ENCODE results near the gene KCNJ13.

KCNJ13 gene

DNA sequence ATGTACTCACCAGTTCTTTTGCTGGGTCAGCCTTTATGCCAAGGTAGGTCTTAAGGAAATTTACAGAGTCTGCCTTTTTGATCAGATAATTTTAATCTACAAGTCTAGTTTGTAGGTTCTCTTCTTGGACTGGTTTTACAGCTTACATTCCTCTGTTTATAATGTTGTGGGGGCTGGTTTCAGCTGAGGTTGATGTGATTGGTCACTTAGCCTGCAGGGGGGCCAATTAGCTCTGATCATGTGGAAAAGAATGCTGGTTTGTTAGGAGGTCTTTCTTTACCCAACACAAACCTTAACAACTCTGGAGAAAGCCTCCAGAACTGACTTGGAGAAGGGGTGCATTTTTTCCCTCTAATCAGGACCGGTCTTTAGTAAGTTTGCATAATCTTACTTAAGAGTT, at the start of gene KCNJ13:
KCNJ13 (minus strand) TSS at position 131 of the 400 bp plus-strand sequence. CDS start 5,203 bp downstream, outside the sequence.
- DNase-seq (ENCODE audit: low spot score): peak; percentile 7

DNA sequence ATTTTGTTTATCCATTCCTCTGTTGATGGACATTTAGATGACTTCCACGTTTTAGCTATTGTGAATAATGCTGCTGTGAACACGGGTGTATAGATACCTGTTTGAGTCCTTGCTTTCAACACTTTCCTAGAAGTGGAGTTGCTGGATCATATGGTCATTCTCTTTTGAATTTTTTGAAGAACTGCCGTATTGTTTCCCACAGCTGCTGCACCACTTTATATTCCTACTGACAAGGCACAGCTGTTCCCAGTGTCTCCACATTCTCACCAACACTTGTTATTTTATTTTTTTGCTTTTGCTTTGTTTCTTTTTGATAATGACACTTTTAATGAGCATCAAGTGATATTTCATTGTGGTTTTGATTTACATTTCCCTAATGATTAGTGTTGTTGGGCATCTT, 41.4 kb upstream of the KCNJ13 start:
- DNase-seq (ENCODE audit: low spot score): no peak

DNA sequence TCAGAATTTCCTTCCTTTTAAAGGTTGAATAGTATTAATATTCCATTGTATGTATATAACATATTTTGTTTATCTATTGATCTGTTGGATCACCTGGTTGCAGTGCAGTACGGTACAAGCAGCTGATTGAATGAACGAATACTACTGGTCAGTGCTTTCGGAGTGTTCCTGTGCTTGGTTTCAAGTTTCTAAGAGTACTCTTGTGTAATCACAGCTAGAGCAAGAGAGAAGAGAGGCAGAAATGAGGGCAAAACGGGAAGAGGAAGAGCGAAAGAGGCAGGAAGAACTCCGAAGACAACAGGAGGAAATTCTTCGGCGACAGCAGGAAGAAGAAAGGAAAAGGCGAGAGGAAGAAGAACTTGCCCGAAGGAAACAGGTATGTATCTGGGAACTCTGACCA, 40.3 kb upstream of the KCNJ13 start:
- no peak for DNase-seq (ENCODE audit: low spot score)

DNA sequence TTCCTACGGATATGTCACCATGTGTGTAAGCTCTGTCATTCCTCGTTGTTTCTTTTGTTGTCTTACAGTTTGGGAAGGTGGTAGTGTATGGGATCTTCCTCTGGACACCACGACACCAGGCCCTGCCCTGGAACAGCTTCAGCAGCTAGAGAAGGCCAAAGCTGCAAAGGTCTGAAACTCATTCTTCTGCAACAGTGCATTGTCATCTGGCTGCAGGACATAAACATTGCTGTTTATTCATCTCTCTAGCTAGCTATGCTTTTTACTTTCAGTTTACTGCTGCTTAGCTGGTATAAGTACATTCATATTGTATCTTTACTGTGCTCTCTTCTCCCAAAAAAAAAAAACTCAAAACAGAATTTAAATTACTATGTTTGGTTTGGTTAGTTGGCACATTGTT, 39.2 kb upstream of the KCNJ13 start:
- DNase-seq (ENCODE audit: low spot score): no peak

DNA sequence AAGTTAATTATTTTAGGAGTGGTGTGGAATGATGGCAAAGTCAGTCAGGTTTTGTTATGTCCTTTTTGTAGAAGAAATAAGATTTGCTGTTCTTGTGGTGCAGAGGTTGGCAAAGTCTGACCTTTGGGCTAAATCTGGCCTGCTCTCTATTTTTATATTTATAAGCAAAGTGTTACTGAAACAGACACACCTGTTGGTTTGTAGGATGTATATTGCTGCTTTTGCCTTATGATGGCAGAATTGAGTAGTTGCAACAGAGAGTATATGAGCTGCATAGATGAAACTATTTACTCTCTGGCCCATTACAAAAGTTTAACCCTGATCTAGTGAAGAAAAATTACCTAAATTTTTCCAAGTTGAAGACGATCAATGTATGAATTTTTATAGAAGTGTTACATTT, 34.1 kb upstream of the KCNJ13 start:
- DNase-seq (ENCODE audit: low spot score): no peak

DNA sequence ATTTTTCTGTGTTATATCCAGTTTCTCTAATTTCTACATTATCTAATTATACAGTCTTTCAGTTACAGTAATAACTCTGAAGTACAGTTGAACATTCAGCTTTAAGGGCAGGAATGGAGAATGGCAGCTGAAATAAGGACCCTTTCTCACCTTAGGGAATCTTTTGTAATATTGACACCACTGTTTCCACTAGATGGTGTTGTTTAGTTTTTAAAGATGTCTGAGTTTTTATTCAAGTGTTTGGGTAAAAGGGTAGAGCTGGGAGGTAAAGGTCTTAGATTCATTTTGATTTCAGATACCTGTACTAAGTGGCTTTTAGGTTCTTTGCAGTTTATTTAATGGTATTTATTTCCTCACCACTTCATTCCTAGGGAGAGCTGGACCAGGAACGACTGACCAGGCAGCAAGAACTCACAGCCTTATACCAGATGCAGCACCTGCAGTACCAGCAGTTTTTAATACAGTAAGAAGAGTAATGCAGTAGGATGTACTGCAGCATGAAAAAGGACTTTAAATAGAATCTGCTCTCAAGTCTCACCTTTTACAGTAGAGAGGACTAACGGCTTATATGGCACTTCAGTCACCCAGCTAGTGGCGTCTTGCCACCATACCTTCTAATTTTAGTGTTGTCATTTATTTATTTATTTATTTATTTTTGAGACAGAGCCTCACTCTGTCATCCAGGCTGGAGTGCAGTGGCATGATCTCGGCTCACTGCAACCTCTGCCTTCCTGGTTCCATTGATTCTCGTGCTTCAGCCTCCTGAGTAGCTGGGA, 33.2 kb upstream of the KCNJ13 start:
- DNase-seq (ENCODE audit: low spot score): no peak

DNA sequence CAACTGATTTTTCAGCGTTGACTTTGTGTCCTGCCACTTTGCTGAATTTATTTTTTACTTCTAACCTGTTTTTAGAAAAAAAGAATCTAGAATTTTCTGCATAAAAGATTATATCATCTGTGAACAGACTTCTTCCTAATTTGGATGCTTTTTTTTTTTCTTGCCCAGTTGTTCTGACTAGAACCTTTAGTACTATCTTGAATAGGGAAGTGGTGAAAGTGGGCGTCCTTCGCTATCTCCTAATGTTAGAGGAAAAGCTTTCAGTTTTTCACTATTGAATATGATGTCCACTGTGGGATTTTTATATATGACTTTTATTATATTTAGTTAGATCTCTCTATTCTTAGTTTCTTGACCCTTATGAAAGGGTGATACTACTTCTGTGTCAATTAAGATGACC, 25.7 kb upstream of the KCNJ13 start:
- no peak for DNase-seq (ENCODE audit: low spot score)

DNA sequence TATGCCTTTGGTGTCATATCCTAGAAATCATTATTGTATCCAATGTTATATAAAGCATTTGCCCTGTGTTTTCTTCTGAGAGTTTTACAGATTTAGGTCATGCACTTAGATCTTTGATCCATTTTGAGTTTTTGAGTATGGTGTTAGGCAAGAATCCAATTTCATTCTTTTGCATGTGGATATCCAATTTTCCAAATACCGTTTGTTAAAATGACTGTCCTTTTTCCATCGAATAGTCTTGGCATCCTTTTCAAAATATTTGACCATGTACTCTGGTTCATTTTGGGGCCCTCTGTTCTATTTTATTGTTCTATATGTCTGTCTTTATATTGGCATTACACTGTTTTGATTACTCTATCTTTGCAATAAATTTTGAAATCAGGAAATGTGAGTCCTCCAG, 23.8 kb upstream of the KCNJ13 start:
- DNase-seq (ENCODE audit: low spot score): no peak

DNA sequence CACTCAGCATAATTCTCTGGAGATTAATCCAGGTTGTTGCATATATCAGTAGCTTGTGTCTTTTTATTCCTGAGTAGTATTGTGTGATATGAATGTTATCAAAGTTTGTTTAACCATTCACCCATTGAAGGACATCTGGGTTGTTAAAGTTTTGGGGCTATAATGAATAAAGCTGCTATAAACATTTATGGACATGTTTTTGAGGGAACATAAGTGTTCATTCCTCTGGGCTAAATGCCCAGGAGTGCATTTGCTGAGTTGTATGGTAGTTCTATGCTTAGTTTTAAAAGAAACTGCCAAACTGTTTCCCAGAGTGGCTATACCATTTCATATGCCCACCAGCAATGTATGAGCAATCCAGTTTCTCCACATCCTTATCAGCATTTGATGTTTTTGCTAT, 21.8 kb upstream of the KCNJ13 start:
- no peak for DNase-seq (ENCODE audit: low spot score)

DNA sequence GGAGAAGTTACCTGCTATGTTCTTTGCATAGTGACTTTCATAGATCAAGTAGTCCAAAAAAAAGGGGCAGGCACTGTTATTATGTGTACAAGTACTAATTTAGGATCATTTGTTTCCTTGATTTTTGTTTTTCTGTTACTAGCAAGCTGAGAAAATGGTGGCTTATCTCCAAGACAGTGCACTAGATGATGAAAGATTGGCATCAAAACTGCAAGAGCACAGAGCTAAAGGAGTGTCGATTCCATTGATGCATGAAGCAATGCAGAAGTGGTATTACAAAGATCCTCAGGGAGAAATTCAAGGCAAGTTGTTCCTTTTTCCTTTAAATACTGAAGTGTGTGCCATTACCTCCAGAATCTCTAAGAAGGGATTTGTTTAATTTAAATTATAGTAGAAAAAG, 19.6 kb upstream of the KCNJ13 start:
- peak; percentile 41 for DNase-seq (ENCODE audit: low spot score)

DNA sequence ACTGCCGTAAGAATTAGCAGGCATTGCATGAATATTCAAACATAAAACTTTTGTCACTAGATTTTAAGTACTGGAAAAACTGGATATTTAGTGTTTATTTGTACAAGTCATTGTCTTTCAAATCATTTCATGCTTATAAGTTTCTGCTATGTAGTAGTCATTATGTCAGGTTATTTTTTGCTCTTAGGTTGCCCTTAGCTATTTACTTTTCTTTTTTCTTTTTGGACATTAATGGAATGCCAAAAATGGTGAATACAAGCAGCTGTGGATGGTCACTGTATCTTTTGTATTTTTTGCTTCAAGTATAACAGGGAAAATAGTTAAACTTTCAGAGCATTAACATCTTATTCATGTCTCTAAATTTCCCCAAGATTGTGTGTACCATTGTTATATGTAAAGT, 18.6 kb upstream of the KCNJ13 start:
- DNase-seq (ENCODE audit: low spot score): no peak

DNA sequence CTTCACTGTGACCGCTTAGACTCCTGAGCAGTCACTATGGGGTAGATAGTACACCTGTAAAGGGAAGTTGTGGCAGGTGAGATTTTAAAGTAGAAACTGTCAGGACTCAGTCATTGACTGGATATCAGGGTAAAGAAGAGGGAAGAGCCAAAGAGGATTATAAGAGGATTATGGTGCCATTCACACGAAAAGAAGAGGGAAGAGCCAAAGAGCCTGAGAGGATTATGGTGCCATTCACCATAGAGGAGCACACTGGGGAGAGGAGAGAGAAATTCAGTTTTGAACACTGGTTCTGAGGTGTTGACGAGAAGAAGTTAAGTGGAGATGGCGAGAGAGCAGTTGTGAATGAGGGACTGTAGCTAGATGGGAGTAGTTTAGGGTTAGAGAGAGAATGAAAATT, 16.9 kb upstream of the KCNJ13 start:
- DNase-seq (ENCODE audit: low spot score): no peak

DNA sequence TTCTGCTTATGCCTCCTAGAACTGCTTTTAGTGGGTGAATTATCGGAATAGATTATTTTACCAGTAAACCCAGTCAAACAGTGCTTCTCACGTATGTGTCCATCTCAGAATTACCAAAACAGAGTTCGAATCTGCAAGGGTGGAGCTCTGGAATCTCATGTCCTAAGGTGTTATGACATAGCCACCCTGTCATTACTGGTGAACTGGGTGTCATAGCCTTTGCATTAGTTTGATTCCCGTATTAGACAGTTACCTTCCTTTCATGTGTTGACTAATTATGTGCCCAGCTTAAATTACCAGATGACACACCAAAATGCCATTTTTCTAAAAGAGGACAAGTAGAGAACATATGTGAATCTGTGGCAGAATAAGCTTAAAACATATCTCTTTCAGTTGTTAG, 15.2 kb upstream of the KCNJ13 start:
- DNase-seq (ENCODE audit: low spot score): no peak

DNA sequence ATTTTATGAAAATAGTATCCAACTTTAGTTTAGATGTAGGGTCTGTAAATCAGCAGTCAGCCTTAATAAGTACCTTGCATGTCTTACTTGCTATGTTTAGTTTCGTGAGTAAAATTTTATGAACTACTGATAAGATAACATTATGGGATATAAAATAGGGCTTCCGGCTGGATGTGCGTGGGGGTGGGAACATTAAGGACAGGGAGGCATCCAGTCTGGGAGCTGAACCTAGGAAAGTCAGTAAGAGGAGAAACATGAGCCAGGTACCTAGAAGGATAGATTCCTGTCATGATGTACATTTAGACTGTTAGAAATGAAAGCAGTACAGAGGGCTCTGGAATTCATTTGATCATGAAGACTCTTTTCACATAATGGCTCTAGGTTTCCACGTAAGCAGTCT, 12.7 kb upstream of the KCNJ13 start:
- no peak for DNase-seq (ENCODE audit: low spot score)

DNA sequence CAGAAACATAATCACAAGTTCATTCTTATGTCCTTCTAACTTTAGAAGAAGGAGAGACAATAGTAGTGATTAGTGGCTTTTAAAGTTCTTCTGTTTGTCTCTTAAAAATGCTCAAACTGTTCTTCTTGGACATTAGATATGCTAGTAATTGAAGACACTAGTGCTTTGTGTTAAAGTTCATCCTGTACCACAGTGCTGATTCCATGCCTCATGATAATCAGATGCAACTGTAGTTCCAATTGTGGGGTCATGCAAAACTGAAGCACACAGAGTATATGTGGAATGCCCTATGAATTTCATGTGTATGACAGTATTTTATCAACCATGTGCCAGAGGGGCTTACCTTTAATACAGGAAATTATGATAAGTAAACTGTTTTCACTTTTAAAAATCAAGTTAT, 11.4 kb upstream of the KCNJ13 start:
- no peak for DNase-seq (ENCODE audit: low spot score)

DNA sequence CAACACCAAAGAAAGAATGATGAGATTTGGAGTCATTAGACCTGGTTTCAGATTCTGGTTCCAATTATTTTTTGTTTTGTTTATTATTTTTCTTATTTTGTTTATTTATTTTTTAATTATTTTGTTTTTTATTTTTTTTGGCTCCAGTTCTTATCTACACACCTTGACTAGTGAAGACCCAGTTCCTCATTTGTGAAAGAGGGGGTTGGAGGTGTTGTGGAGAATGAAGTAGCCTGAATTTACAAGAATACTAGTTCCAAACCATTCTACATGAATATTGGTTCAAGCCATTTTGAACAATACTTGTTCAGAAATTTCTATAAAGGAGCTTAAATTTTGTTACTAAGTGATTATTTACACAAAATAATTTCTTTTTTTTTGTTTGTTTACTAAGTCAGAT, 6.9 kb upstream of the KCNJ13 start:
- DNase-seq (ENCODE audit: low spot score): no peak

DNA sequence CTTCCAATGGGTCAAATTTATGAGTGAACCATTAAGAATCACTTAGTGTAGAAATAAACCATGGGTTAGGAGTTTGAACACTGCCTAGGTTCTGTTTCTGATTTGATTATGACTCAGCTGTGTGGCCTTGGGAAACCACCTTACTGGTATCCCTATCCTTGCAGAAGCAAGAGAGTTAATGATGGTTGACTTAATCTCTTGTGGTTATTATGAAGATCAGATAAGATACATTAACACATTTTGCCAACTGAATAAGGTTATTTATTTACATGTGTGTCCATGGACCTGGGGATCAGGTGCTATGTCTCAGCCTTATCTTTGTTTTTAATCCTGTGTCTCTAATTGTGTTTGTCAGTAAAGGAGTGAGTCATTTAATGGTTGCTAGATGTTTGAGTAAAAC, 5.4 kb upstream of the KCNJ13 start:
- peak; percentile 40 for DNase-seq (ENCODE audit: low spot score)

DNA sequence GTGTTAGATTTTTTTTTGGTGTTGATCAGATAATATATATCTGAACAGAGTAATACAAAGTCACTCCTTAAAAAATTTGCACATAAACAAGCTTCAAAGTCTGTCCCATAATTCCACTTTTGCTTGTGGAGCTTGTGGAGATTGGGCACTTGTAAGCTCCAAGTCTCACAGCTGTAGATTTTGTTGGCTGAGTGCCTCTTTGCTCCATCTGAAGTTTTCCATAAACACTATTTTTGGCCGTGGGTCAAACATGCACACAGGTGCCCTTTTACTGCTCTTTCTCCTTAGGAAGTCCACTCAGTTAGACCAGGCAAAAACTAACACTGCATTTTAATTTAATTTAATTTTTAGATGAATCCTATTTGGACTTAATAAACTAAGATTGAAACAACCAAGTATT, 3.6 kb upstream of the KCNJ13 start:
- DNase-seq (ENCODE audit: low spot score): no peak

DNA sequence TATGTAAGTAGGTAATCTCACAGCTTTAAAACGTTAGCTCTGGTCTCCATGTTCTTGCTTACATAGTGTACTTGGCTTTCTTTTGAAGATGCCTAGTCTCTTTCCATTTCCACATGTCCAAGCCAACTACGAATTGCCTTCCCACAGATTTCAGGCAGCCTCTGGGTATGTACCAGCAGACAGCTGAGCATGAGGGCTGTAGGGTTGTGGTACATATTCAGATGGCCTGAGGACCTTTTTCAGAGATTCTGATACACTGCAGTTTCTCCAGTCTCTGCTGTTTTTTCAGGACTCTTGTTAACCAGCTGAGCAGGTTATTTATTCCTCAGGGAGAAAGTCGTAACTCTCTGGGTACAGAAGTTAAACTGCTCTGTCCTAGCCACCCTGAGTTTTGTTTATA, 3.1 kb upstream of the KCNJ13 start:
- no peak for DNase-seq (ENCODE audit: low spot score)

DNA sequence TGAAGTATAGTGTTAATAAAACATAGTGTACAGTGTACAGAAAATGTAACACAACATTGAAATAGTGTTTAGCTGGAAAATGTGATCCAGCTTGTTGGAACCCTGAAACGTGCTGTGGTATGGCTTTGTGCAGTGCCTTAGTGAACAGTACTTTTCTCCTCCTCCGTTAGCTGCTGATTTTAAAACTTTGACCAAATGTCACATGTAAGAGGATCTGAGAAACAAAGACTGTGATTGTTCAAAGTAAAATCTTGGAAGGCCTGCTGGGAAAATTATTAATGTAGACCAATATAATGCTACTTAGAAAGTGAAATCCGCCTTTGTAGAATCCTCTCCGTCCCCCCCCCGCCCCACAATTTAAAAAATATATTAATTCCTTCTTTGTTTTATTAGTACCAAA, 911 bp upstream of the KCNJ13 start:
- no peak for DNase-seq (ENCODE audit: low spot score)

DNA sequence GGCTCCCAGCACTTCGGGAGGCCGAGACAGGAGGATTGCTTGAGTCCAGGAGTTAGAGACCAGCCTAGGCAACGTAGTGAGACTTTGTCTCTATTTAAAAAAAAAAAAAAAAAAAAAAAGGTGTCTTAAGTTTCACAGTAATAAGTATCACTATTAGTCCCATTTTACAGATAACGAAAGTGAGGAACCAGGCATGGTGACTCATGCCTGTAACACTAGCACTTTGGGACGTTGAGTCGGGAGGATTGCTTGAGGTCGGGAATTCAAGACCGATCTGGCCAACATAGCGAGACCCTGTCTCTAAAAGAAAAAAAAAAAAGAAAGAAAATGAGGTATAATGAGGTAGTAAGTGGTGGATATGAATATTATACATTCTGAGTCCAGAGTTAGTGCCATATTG, 2.5 kb downstream of the KCNJ13 start:
- DNase-seq (ENCODE audit: low spot score): no peak

DNA sequence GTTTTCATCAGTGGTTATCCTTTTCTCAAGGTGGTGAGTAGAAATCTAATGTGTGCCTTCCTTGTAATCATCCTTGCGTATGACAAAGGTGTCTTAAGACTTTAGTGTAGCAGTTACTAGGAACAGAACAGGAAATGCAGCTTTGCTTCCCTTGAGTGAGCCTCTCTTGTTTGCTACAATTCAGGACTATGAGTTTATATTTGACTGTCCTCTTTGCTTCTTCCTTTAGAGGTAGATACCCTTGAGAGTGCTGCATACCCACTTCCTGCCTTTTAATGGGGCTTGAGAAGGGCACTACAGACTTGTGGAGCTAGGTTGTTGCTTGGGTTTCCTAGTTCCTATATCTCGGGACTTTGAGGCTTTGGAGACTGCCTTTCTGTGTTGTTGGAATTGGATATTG, 3.8 kb downstream of the KCNJ13 start:
- DNase-seq (ENCODE audit: low spot score): no peak

DNA sequence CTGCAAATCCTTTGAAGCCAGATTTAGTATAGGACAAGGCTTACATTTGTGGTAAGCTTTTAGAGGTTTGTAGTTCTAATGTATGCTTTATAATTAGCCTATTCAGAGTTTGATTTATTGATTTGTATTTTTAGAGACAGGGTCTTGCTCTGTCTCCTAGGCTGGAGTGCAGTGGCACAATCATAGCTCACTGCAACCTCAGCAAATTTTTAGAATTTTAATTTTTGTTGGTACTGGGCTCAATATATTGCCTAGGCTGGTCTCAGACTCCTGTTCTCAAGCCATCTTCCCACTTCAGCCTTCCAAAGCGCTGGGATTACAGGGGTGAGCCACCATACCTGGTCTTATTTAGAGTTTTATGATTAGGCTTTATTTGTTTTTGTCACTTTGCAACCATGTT, 4.5 kb downstream of the KCNJ13 start:
- no peak for DNase-seq (ENCODE audit: low spot score)

DNA sequence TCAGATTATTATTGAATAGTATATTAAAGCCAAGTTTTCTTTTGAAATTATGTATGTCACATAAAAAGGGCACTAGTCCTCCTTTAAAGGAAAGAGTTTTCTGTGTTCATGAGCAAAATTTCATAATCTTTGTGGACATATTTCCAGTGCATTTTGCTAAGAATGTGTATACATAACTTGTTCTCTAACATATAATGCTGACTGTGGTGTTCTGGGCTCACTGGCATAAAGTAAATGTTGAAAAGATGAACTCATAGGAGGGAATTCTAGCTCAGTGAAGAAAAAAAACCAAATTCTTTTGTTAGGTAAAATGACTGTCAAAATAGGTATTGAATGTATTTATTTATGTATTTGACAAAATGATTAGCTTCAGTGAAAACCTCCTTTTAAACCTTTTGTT, 6.2 kb downstream of the KCNJ13 start:
- no peak for DNase-seq (ENCODE audit: low spot score)

DNA sequence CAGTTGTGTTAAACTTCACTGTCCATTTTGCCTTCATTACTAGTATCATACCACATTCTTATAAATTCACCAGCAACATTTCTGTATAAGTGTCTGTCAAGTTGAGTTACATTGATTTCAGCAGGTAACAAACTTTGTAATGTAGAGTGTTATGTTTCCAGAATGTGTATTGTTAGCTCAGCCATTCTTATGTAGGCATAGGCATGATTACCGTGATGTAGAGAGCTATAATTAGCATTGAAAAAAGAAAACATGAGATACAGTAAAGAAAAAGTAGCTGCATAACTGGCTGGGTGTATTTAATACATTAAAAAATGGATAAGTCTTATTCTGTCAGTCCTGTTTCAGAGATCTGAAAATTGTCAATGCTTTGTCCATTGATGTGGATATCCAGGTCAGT, 8.5 kb downstream of the KCNJ13 start:
- no peak for DNase-seq (ENCODE audit: low spot score)
